Endothelial cell of umbilical vein (primary cell): ENCODE measurements around the gene PDCD1. TPM values are rescaled to one million over a fixed set of nuclear protein-coding genes. Genes with fewer than 3 reads are reported as not detected.

ENCODE experiments used
- BruUV-seq: library from RNA; stranded (reverse); fragments of 400-500 nt; replicated peaks from 2 replicates; lab custom pipeline; 2021; lab: Mats Ljungman, UMichigan
- CTCF ChIA-PET: fragments of 300-600, 350-600 bp; sonication (Branson Sonifier 250); formaldehyde crosslinking; loops from one replicate; lab custom pipeline; 2021; ENCODE audit warnings: antibody characterized with exemption, inconsistent platforms; lab: Charles Lee
- POLR2A ChIA-PET: fragments of 300-600, 350-600 bp; sonication (Branson Sonifier 250); formaldehyde crosslinking; loops from one replicate; lab custom pipeline; 2021; ENCODE audit warnings: antibody characterized with exemption, inconsistent platforms; lab: Charles Lee
- DNase-seq: peaks from one replicate; pipeline ENCODE4 v3.0.0-alpha.2; 2011; ENCODE audit warnings: low read depth, low spot score
- FAIRE-seq: peaks from 2 replicates; lab custom pipeline; 2011; peaks lifted over from hg19 to GRCh38; lab: Jason Lieb, UNC
- H2AFZ ChIP-seq: 2 replicates; pipeline ENCODE4 v1.6.0; 2012; ENCODE audit warnings: low read depth, low read length, control low read depth, inconsistent platforms
- H3K27ac ChIP-seq: 2 replicates; pipeline ENCODE4 v1.5.1; 2011; ENCODE audit warnings: low read depth, mild to moderate bottlenecking, control low read depth, low read length, moderate library complexity; ENCODE audit not compliant: insufficient read depth
- H3K27me3 ChIP-seq, 2 experiments: 2 replicates each; pipeline versions ENCODE4 v1.6.0 to v1.6.1; 2011; ENCODE audit warnings: low read length in 2 of 2, mixed read lengths in 1 of 2; ENCODE audit not compliant: control insufficient read depth in 2 of 2, insufficient read depth in 2 of 2
- H3K36me3 ChIP-seq, 2 experiments: 2 replicates in 1 of 2; 3 replicates in 1 of 2; pipeline ENCODE4 v1.5.1; 2011; ENCODE audit warnings: low read length in 2 of 2, mild to moderate bottlenecking in 1 of 2, moderate library complexity in 1 of 2; ENCODE audit not compliant: control insufficient read depth in 2 of 2, insufficient read depth in 2 of 2; ENCODE audit errors: extremely low read depth in 1 of 2
- H3K4me1 ChIP-seq: 3 replicates; pipeline ENCODE4 v1.5.1; 2011; ENCODE audit warnings: mild to moderate bottlenecking, low read length; ENCODE audit not compliant: control insufficient read depth, insufficient read depth; ENCODE audit errors: extremely low read depth
- H3K4me2 ChIP-seq: 2 replicates; pipeline ENCODE4 v1.6.1; 2011; ENCODE audit warnings: low read length, control low read depth, mixed read lengths; ENCODE audit not compliant: insufficient read depth
- H3K4me3 ChIP-seq, 3 experiments: fragments of 200-600 bp in 1 of 3; sonication (generic), shearing (Covaris generic) in 1 of 3; replicated peaks in 1 of 3; 2 replicates each; pipeline ENCODE4 v1.5.1; 2011 to 2016; ENCODE audit warnings: control low read depth in 3 of 3, low read length in 3 of 3, mild to moderate bottlenecking in 2 of 3, inconsistent platforms in 1 of 3, low read depth in 1 of 3, moderate library complexity in 1 of 3; ENCODE audit not compliant: insufficient read depth in 1 of 3
- H3K79me2 ChIP-seq: 2 replicates; pipeline ENCODE4 v1.6.0; 2012; ENCODE audit warnings: low read length, inconsistent platforms; ENCODE audit not compliant: control insufficient read depth, insufficient read depth
- H3K9ac ChIP-seq: replicated peaks from 2 replicates; pipeline ENCODE3; 2011; ENCODE audit warnings: low read length, control low read depth; ENCODE audit not compliant: insufficient read depth; ENCODE audit errors: extremely low read depth
- H3K9me1 ChIP-seq: replicated peaks from 3 replicates; pipeline ENCODE4 v1.6.0; 2011; ENCODE audit warnings: mild to moderate bottlenecking, low read length; ENCODE audit not compliant: control insufficient read depth, insufficient read depth; ENCODE audit errors: extremely low read depth
- H3K9me3 ChIP-seq: replicated peaks from 2 replicates; pipeline ENCODE4 v1.5.1; 2012; ENCODE audit warnings: low read length, inconsistent platforms; ENCODE audit not compliant: control insufficient read depth, insufficient read depth
- H4K20me1 ChIP-seq: replicated peaks from 2 replicates; pipeline ENCODE3; 2011; ENCODE audit warnings: mild to moderate bottlenecking, low read length; ENCODE audit not compliant: control insufficient read depth, insufficient read depth; ENCODE audit errors: extremely low read depth
- CTCF ChIP-seq, 2 donors: IDR thresholded peaks; 1 replicate in 1 of 2; 2 replicates in 1 of 2; pipeline ENCODE4 v1.5.1; 2011; ENCODE audit warnings: low read length in 2 of 2, mild to moderate bottlenecking in 2 of 2, moderate library complexity in 2 of 2, control low read depth in 1 of 2, inconsistent platforms in 1 of 2, low read depth in 1 of 2; ENCODE audit not compliant: insufficient read depth in 1 of 2; ENCODE audit errors: extremely low read depth in 1 of 2
- FOS ChIP-seq: IDR thresholded peaks from 2 replicates; pipeline ENCODE4 v1.6.1; 2011; ENCODE audit warnings: mild to moderate bottlenecking, low read length, moderate library complexity, borderline replicate concordance; ENCODE audit not compliant: insufficient read depth
- JUN ChIP-seq: IDR thresholded peaks from 2 replicates; pipeline ENCODE4 v1.6.1; 2011; ENCODE audit warnings: borderline replicate concordance, low read depth; ENCODE audit not compliant: insufficient read length, insufficient read depth
- MAX ChIP-seq: IDR thresholded peaks from 2 replicates; pipeline ENCODE4 v1.6.1; 2011; ENCODE audit not compliant: insufficient read depth, insufficient read length
- POLR2A ChIP-seq: IDR thresholded peaks from 2 replicates; pipeline ENCODE4 v1.6.1; 2012; ENCODE audit warnings: low read depth, mild to moderate bottlenecking, control low read depth, low read length
- POLR2AphosphoS5 ChIP-seq: IDR thresholded peaks from 2 replicates; pipeline ENCODE4 v1.6.1; 2012; ENCODE audit warnings: low read depth, mild to moderate bottlenecking, control low read depth, low read length, moderate library complexity; ENCODE audit not compliant: insufficient read depth
- dilution Hi-C: fragments of 300-500 bp; cut with MboI; formaldehyde crosslinking; loops from one replicate; pipeline ENCODE4 v1.15.0; 2019; ENCODE audit warnings: low sequenced_read_pairs; ENCODE audit not compliant: extremely low pct_ligation_motif_present
- intact Hi-C: fragments of 100-400 bp; cut with micrococcal nuclease; formaldehyde crosslinking; loops from one replicate; pipeline ENCODE4 v1.10.0; 2022
- polyA plus RNA-seq, 4 experiments: library from polyadenylated mRNA; depleted of rRNA in 3 of 4; stranded (reverse) in 3 of 4; unstranded in 1 of 4; fragments of >200 nt; gene quantifications; 2 replicates each; pipeline versions ENCODE4 v1.2.1 to v1.2.3, GENCODE V29; 2011 to 2012; ENCODE audit warnings: missing spikeins in 1 of 4
- total RNA-seq: library from RNA; stranded (reverse); gene quantifications from 2 replicates; pipeline ENCODE4 v1.2.3, GENCODE V29; 2021

Gene PDCD1
- total and polyA plus RNA-seq, 2 donors (not counting 3 experiments of a cell fraction or from before 2014, with no cell fraction given): not detected

DNA sequence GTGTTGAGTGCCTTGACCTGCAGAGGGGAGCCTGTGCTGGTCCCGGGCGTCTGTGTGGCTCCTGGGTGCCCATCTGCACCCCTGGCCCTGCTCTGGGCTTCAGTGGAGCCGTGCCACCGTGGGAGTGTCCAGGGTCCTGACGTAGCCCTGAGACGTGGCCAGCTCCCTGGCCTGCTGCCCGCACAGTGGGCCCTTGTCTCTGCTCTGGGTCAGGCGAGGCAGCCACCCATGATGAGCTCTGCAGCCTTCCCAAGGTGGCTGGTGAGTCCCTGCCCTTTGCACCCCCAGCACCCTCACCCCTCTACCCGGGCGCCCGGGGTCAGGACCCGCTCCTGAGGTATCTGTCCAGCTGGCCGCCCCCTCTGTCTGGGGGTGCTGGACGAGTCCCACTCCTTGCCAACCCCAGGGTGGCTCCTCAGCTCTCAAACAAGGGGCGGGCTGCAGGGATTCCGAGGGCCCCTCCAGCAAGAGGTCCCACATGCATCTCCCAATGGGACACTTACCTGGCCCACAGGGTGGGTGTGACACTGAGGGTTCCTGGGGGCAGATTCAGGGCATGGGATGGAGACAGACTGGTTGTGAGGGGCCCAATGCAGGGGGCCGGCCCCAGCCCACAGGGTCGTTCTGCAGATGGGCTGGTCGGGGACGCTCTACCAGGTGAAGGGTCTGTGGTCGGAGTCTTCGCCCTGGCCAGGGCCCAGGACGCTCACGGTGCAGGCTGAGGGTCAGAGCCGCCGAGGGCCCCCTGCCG, 47.3 kb downstream of the PDCD1 start:
- no peaks in the 10 kb centered on the region for H3K4me1 ChIP-seq
- FAIRE-seq (no peak), DNase-seq (no peak)
- H3K79me2 ChIP-seq: no peaks in the 10 kb centered on the region
- dilution Hi-C loops: no loop called here
- no peak overlapping the region for H3K4me3 ChIP-seq
- ChIA-PET POLR2A (no interaction called here), CTCF (no interaction called here)
- TF ChIP-seq MAX (no peak), CTCF (IDR thresholded peaks at IDR 0.05; ENCODE audit: extremely low read depth in 1 of 2, insufficient read depth in 1 of 2, low read depth in 1 of 2, low read length in 2 of 2) (no peak), POLR2A (no peak), FOS (no peak), JUN (no peak), POLR2AphosphoS5 (no peak)
- no peak overlapping the region for H2AFZ ChIP-seq
- intact Hi-C loops: no loop called here
- H3K9me1 ChIP-seq: no peaks in the 10 kb centered on the region
- no peak overlapping the region for H3K9ac ChIP-seq
- no peaks in the 10 kb centered on the region for H3K27me3 ChIP-seq
- H3K9me3 ChIP-seq: no peaks in the 10 kb centered on the region
- no peak overlapping the region for H3K4me2 ChIP-seq
- H3K36me3 ChIP-seq: no peaks in the 10 kb centered on the region
- BruUV-seq: no TSS peak
- no peaks in the 10 kb centered on the region for H4K20me1 ChIP-seq
- H3K27ac ChIP-seq: no peak overlapping the region
